Measurements from ENCODE around the gene PTCH1.

PTCH1 gene

GRCh38 chr9:95505072-95505716 is 11.6 kb downstream of the PTCH1 start:
- Histone ChIP-seq H3K4me3 (ENCODE audit: low read length) (peak overlapping the region; percentile 79), H4K5ac (ENCODE audit: low read length) (no peak overlapping the region), H3K4me2 (ENCODE audit: low read length) (peak overlapping the region; percentile 56), H3K56ac (ENCODE audit: low read length) (peak overlapping the region; percentile 75), H2AK5ac (ENCODE audit: low read length) (no peak overlapping the region), H3K9ac (ENCODE audit: low read length) (peak overlapping the region; percentile 69), H3K79me2 (ENCODE audit: control insufficient read depth, insufficient read depth, low read length) (peaks cover 33% of the 10 kb centered on the region), H3K79me1 (ENCODE audit: low read length) (peaks cover 20% of the 10 kb centered on the region), H3K4me1 (ENCODE audit: control insufficient read depth, low read depth, low read length) (peaks cover 6% of the 10 kb centered on the region), H3K23ac (ENCODE audit: low read length) (no peak overlapping the region), H2BK120ac (ENCODE audit: low read depth, low read length) (no peak overlapping the region), H4K8ac (ENCODE audit: low read depth, low read length) (no peak overlapping the region), H3K36me3 (ENCODE audit: control insufficient read depth, insufficient read depth, low read length) (no peaks in the 10 kb centered on the region), H3K18ac (ENCODE audit: low read length) (peak overlapping the region; percentile 96), H3K27ac (ENCODE audit: low read depth, low read length) (peak overlapping the region; percentile 29), H3K4ac (ENCODE audit: low read depth, low read length) (no peak overlapping the region), H2BK15ac (replicated peaks; ENCODE audit: low read depth) (no peak overlapping the region), H2BK5ac (ENCODE audit: low read length) (no peak overlapping the region), H3K27me3 (ENCODE audit: insufficient read depth, low read length, poor library complexity) (no peaks in the 10 kb centered on the region)
- no CpG with 5 or more reads among the region's 10 CpGs for WGBS (ENCODE audit: extremely low coverage, insufficient coverage, low lambda C conversion rate)
- DNase-seq = peak; percentile 66

- DNase-seq = peak; percentile 92
- H4K5ac ChIP-seq (ENCODE audit: low read length) = no peak overlapping the region
- peak overlapping the region; percentile 30 for H3K56ac ChIP-seq (ENCODE audit: low read length)
- H3K9ac ChIP-seq (ENCODE audit: low read length) = peak overlapping the region; percentile 38
- H3K18ac ChIP-seq (ENCODE audit: low read length) = no peak overlapping the region
- no peak overlapping the region for H2BK120ac ChIP-seq (ENCODE audit: low read depth, low read length)
- H3K79me2 ChIP-seq (ENCODE audit: control insufficient read depth, insufficient read depth, low read length) = peaks cover 38% of the 10 kb centered on the region
- no peak overlapping the region for H2BK15ac ChIP-seq (replicated peaks; ENCODE audit: low read depth)
- no CpG with 5 or more reads among the region's 15 CpGs for WGBS (ENCODE audit: extremely low coverage, insufficient coverage, low lambda C conversion rate)
- H3K4me2 ChIP-seq (ENCODE audit: low read length) = peak overlapping the region; percentile 48
- H3K79me1 ChIP-seq (ENCODE audit: low read length) = peaks cover 24% of the 10 kb centered on the region
- no peaks in the 10 kb centered on the region for H3K27me3 ChIP-seq (ENCODE audit: insufficient read depth, low read length, poor library complexity)
- peak overlapping the region; percentile 89 for H3K23ac ChIP-seq (ENCODE audit: low read length)
- H3K4ac ChIP-seq (ENCODE audit: low read depth, low read length) = no peak overlapping the region
- no peak overlapping the region for H3K27ac ChIP-seq (ENCODE audit: low read depth, low read length)
- no peaks in the 10 kb centered on the region for H3K36me3 ChIP-seq (ENCODE audit: control insufficient read depth, insufficient read depth, low read length)
- H2AK5ac ChIP-seq (ENCODE audit: low read length) = no peak overlapping the region
- no peak overlapping the region for H4K8ac ChIP-seq (ENCODE audit: low read depth, low read length)
- H3K4me3 ChIP-seq (ENCODE audit: low read length) = no peak overlapping the region
- H2BK5ac ChIP-seq (ENCODE audit: low read length) = no peak overlapping the region
- H3K4me1 ChIP-seq (ENCODE audit: control insufficient read depth, low read depth, low read length) = peaks cover 6% of the 10 kb centered on the region
Observed at GRCh38 chr9:95504053-95504963, 12.5 kb downstream of the PTCH1 start.

- Histone ChIP-seq H4K5ac (ENCODE audit: low read length) (no peak overlapping the region), H3K9ac (ENCODE audit: low read length) (no peak overlapping the region), H4K8ac (ENCODE audit: low read depth, low read length) (no peak overlapping the region), H3K4me2 (ENCODE audit: low read length) (no peak overlapping the region), H2AK5ac (ENCODE audit: low read length) (no peak overlapping the region), H3K27ac (ENCODE audit: low read depth, low read length) (no peak overlapping the region), H3K36me3 (ENCODE audit: control insufficient read depth, insufficient read depth, low read length) (no peaks in the 10 kb centered on the region), H3K23ac (ENCODE audit: low read length) (no peak overlapping the region), H2BK120ac (ENCODE audit: low read depth, low read length) (no peak overlapping the region), H3K4ac (ENCODE audit: low read depth, low read length) (no peak overlapping the region), H3K4me3 (ENCODE audit: low read length) (no peak overlapping the region), H3K56ac (ENCODE audit: low read length) (no peak overlapping the region), H3K79me1 (ENCODE audit: low read length) (peaks cover 29% of the 10 kb centered on the region), H2BK5ac (ENCODE audit: low read length) (no peak overlapping the region), H3K4me1 (ENCODE audit: control insufficient read depth, low read depth, low read length) (peaks cover 8% of the 10 kb centered on the region), H3K27me3 (ENCODE audit: insufficient read depth, low read length, poor library complexity) (no peaks in the 10 kb centered on the region), H3K18ac (ENCODE audit: low read length) (no peak overlapping the region), H2BK15ac (replicated peaks; ENCODE audit: low read depth) (no peak overlapping the region), H3K79me2 (ENCODE audit: control insufficient read depth, insufficient read depth, low read length) (peaks cover 42% of the 10 kb centered on the region)
- no peak for DNase-seq
- no CpG with 5 or more reads among the region's 6 CpGs for WGBS (ENCODE audit: extremely low coverage, insufficient coverage, low lambda C conversion rate)
Observed at GRCh38 chr9:95503369-95503768, 13.4 kb downstream of the PTCH1 start.

GRCh38 chr9:95502248-95502647 is 14.5 kb downstream of the PTCH1 start:
- Histone ChIP-seq H3K79me1 (ENCODE audit: low read length) (peaks cover 38% of the 10 kb centered on the region), H3K4ac (ENCODE audit: low read depth, low read length) (no peak overlapping the region), H2BK15ac (replicated peaks; ENCODE audit: low read depth) (no peak overlapping the region), H3K18ac (ENCODE audit: low read length) (no peak overlapping the region), H4K5ac (ENCODE audit: low read length) (no peak overlapping the region), H3K27me3 (ENCODE audit: insufficient read depth, low read length, poor library complexity) (no peaks in the 10 kb centered on the region), H3K4me1 (ENCODE audit: control insufficient read depth, low read depth, low read length) (peaks cover 12% of the 10 kb centered on the region), H4K8ac (ENCODE audit: low read depth, low read length) (no peak overlapping the region), H2AK5ac (ENCODE audit: low read length) (no peak overlapping the region), H3K79me2 (ENCODE audit: control insufficient read depth, insufficient read depth, low read length) (peaks cover 52% of the 10 kb centered on the region), H3K4me3 (ENCODE audit: low read length) (no peak overlapping the region), H3K4me2 (ENCODE audit: low read length) (no peak overlapping the region), H3K9ac (ENCODE audit: low read length) (no peak overlapping the region), H3K27ac (ENCODE audit: low read depth, low read length) (no peak overlapping the region), H2BK120ac (ENCODE audit: low read depth, low read length) (no peak overlapping the region), H3K36me3 (ENCODE audit: control insufficient read depth, insufficient read depth, low read length) (no peaks in the 10 kb centered on the region), H2BK5ac (ENCODE audit: low read length) (no peak overlapping the region), H3K56ac (ENCODE audit: low read length) (no peak overlapping the region), H3K23ac (ENCODE audit: low read length) (no peak overlapping the region)
- no peak for DNase-seq
- WGBS (ENCODE audit: extremely low coverage, insufficient coverage, low lambda C conversion rate) = 100% methylated on average over 1 of the region's 3 CpGs

GRCh38 chr9:95499847-95500246 is 16.9 kb downstream of the PTCH1 start:
- Histone ChIP-seq H3K9ac (ENCODE audit: low read length) (no peak overlapping the region), H3K27me3 (ENCODE audit: insufficient read depth, low read length, poor library complexity) (no peaks in the 10 kb centered on the region), H3K4me1 (ENCODE audit: control insufficient read depth, low read depth, low read length) (peaks cover 23% of the 10 kb centered on the region), H3K56ac (ENCODE audit: low read length) (no peak overlapping the region), H3K4ac (ENCODE audit: low read depth, low read length) (no peak overlapping the region), H3K18ac (ENCODE audit: low read length) (no peak overlapping the region), H3K79me1 (ENCODE audit: low read length) (peaks cover 40% of the 10 kb centered on the region), H2BK120ac (ENCODE audit: low read depth, low read length) (no peak overlapping the region), H2BK5ac (ENCODE audit: low read length) (no peak overlapping the region), H4K8ac (ENCODE audit: low read depth, low read length) (no peak overlapping the region), H3K79me2 (ENCODE audit: control insufficient read depth, insufficient read depth, low read length) (peaks cover 55% of the 10 kb centered on the region), H3K27ac (ENCODE audit: low read depth, low read length) (no peak overlapping the region), H2AK5ac (ENCODE audit: low read length) (no peak overlapping the region), H3K4me3 (ENCODE audit: low read length) (no peak overlapping the region), H2BK15ac (replicated peaks; ENCODE audit: low read depth) (no peak overlapping the region), H3K23ac (ENCODE audit: low read length) (no peak overlapping the region), H4K5ac (ENCODE audit: low read length) (no peak overlapping the region), H3K4me2 (ENCODE audit: low read length) (no peak overlapping the region), H3K36me3 (ENCODE audit: control insufficient read depth, insufficient read depth, low read length) (no peaks in the 10 kb centered on the region)
- no CpG with 5 or more reads among the region's 9 CpGs for WGBS (ENCODE audit: extremely low coverage, insufficient coverage, low lambda C conversion rate)
- DNase-seq = no peak

All from mesendoderm (in vitro differentiated cells).